ENCODE results near the gene ZNF577. TPM values are rescaled to one million over a fixed set of nuclear protein-coding genes. Genes with fewer than 3 reads are reported as not detected.

ZNF577 gene
- total RNA-seq, 1 experiment from 2014 or later = 3.6 TPM

DNA sequence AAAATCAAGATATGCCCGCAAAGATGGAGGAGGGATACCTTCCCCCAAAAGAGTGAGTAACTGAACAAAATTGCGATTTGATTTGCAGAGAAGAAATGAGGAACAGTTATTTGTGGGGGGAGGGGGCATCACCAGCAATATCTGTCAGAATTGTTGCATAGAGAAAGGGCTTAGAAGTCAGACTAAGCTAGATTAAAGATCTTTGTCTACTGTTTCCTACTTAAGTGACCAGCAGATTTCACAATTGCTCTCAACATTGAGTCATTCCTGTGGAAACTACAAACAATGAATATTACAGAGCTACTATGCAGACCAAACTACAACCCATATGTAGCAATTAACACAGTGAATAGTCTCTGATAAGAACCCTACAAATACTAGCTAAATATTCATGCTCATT lies 65.4 kb downstream of the ZNF577 start:
- no peaks in the 10 kb centered on the region for H3K4me1 ChIP-seq (ENCODE audit: control insufficient read depth, insufficient read depth, low read length)
- no peaks in the 10 kb centered on the region for H3K27me3 ChIP-seq (ENCODE audit: control insufficient read depth, insufficient read depth, low read length)
- TF ChIP-seq, protein P1, sequence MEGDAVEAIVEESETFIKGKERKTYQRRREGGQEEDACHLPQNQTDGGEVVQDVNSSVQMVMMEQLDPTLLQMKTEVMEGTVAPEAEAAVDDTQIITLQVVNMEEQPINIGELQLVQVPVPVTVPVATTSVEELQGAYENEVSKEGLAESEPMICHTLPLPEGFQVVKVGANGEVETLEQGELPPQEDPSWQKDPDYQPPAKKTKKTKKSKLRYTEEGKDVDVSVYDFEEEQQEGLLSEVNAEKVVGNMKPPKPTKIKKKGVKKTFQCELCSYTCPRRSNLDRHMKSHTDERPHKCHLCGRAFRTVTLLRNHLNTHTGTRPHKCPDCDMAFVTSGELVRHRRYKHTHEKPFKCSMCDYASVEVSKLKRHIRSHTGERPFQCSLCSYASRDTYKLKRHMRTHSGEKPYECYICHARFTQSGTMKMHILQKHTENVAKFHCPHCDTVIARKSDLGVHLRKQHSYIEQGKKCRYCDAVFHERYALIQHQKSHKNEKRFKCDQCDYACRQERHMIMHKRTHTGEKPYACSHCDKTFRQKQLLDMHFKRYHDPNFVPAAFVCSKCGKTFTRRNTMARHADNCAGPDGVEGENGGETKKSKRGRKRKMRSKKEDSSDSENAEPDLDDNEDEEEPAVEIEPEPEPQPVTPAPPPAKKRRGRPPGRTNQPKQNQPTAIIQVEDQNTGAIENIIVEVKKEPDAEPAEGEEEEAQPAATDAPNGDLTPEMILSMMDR (IDR thresholded peaks at IDR 0.05) = no peak
- TF ChIP-seq SIN3A (IDR thresholded peaks at IDR 0.05; ENCODE audit: borderline replicate concordance, insufficient read depth, low read depth, low read length) (no peak), POLR2AphosphoS5 (IDR thresholded peaks at IDR 0.05; ENCODE audit: low read depth, low read length) (no peak), TCF7L2 (IDR thresholded peaks at IDR 0.05; ENCODE audit: low read depth, low read length) (no peak)
- TF ChIP-seq, protein P2, sequence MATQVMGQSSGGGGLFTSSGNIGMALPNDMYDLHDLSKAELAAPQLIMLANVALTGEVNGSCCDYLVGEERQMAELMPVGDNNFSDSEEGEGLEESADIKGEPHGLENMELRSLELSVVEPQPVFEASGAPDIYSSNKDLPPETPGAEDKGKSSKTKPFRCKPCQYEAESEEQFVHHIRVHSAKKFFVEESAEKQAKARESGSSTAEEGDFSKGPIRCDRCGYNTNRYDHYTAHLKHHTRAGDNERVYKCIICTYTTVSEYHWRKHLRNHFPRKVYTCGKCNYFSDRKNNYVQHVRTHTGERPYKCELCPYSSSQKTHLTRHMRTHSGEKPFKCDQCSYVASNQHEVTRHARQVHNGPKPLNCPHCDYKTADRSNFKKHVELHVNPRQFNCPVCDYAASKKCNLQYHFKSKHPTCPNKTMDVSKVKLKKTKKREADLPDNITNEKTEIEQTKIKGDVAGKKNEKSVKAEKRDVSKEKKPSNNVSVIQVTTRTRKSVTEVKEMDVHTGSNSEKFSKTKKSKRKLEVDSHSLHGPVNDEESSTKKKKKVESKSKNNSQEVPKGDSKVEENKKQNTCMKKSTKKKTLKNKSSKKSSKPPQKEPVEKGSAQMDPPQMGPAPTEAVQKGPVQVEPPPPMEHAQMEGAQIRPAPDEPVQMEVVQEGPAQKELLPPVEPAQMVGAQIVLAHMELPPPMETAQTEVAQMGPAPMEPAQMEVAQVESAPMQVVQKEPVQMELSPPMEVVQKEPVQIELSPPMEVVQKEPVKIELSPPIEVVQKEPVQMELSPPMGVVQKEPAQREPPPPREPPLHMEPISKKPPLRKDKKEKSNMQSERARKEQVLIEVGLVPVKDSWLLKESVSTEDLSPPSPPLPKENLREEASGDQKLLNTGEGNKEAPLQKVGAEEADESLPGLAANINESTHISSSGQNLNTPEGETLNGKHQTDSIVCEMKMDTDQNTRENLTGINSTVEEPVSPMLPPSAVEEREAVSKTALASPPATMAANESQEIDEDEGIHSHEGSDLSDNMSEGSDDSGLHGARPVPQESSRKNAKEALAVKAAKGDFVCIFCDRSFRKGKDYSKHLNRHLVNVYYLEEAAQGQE (IDR thresholded peaks at IDR 0.05; ENCODE audit: insufficient read depth in 1 of 2, low read depth in 2 of 2, low read length in 1 of 2) = no peak
- intact Hi-C loops (cut with micrococcal nuclease; ENCODE audit: unreplicated experiment) (no loop called here), in situ Hi-C loops (cut with HindIII; ENCODE audit: low pct_unique_long_range_greater_than_20kb, low sequenced_read_pairs) (no loop called here)
- H3K27ac ChIP-seq (ENCODE audit: low read length) = no peak overlapping the region
- no peaks in the 10 kb centered on the region for H3K36me3 ChIP-seq (ENCODE audit: control insufficient read depth, insufficient read depth, low read length)
- no peak overlapping the region for H3K4me3 ChIP-seq (ENCODE audit: low read depth in 2 of 2, low read length in 2 of 2)
- H3K9me3 ChIP-seq (ENCODE audit: control insufficient read depth, insufficient read depth, low read depth, low read length) = no peaks in the 10 kb centered on the region
- no peak for DNase-seq (ENCODE audit: low read depth, low spot score)
- ChIA-PET CTCF (no interaction called here), POLR2A (no interaction called here)
- no TSS peak for BruUV-seq (replicated peaks)
- ATAC-seq = no peak

DNA sequence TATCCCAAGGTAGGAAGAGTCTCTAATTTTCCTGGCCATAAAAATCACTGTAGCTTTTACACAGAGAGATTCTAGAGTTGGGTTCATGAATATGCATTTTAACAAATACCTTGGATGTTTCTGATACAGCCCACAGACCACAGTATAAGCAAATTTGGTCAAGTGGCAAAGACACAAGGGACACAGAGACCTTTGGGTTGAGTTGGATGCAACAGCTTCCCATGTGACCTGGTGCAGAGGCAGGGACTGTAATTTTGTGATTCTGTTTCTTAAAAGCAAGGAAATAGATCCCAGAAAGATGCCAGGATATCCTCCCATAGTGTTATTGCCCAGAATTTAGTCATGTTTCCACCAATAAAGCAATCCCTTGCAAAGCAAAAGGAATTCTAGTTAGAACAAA lies 65.8 kb downstream of the ZNF577 start:
- no peak overlapping the region for H3K27ac ChIP-seq (ENCODE audit: low read length)

More for the DNA sequence above, 65.8 kb downstream of the ZNF577 start:
- Histone ChIP-seq H3K36me3 (ENCODE audit: control insufficient read depth, insufficient read depth, low read length) (no peaks in the 10 kb centered on the region), H3K27me3 (ENCODE audit: control insufficient read depth, insufficient read depth, low read length) (no peaks in the 10 kb centered on the region), H3K9me3 (ENCODE audit: control insufficient read depth, insufficient read depth, low read depth, low read length) (no peaks in the 10 kb centered on the region), H3K4me1 (ENCODE audit: control insufficient read depth, insufficient read depth, low read length) (no peaks in the 10 kb centered on the region), H3K4me3 (ENCODE audit: low read depth in 2 of 2, low read length in 2 of 2) (no peak overlapping the region)
- DNase-seq (ENCODE audit: low read depth, low spot score) (no peak), ATAC-seq (no peak)
- CTCF ChIA-PET = no interaction called here
- POLR2A ChIA-PET = no interaction called here
- intact Hi-C loops (cut with micrococcal nuclease; ENCODE audit: unreplicated experiment) (no loop called here), in situ Hi-C loops (cut with HindIII; ENCODE audit: low pct_unique_long_range_greater_than_20kb, low sequenced_read_pairs) (no loop called here)
- BruUV-seq (replicated peaks) = no TSS peak
- TF ChIP-seq, protein P1 (IDR thresholded peaks at IDR 0.05) = no peak
- TF ChIP-seq SIN3A (IDR thresholded peaks at IDR 0.05; ENCODE audit: borderline replicate concordance, insufficient read depth, low read depth, low read length) (no peak), TCF7L2 (IDR thresholded peaks at IDR 0.05; ENCODE audit: low read depth, low read length) (no peak), POLR2AphosphoS5 (IDR thresholded peaks at IDR 0.05; ENCODE audit: low read depth, low read length) (no peak)
- TF ChIP-seq, protein P2 (IDR thresholded peaks at IDR 0.05; ENCODE audit: insufficient read depth in 1 of 2, low read depth in 2 of 2, low read length in 1 of 2) = no peak

All from Panc1 (cell line).